Measurements from ENCODE around the gene RMDN2. TPM values are rescaled to one million over a fixed set of nuclear protein-coding genes. Genes with fewer than 3 reads are reported as not detected.

RMDN2 gene
- total and polyA plus RNA-seq, 10 of the 15 experiments (the other 5 are each of a cell fraction or from before 2014, with no cell fraction given) = 2.6 to 12.4 (median 9.2) TPM

- no peak for TF ChIP-seq ZNF592 (IDR thresholded peaks at IDR 0.05)
- no peak for TF ChIP-seq NFIC (IDR thresholded peaks at IDR 0.05; ENCODE audit: low read depth, low read length)
- TF ChIP-seq JUND (IDR thresholded peaks at IDR 0.05; ENCODE audit: low read depth, low read length) = no peak
- TF ChIP-seq, protein P1, sequence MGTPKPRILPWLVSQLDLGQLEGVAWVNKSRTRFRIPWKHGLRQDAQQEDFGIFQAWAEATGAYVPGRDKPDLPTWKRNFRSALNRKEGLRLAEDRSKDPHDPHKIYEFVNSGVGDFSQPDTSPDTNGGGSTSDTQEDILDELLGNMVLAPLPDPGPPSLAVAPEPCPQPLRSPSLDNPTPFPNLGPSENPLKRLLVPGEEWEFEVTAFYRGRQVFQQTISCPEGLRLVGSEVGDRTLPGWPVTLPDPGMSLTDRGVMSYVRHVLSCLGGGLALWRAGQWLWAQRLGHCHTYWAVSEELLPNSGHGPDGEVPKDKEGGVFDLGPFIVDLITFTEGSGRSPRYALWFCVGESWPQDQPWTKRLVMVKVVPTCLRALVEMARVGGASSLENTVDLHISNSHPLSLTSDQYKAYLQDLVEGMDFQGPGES (IDR thresholded peaks at IDR 0.05) = no peak
- no peak for TF ChIP-seq HDAC2 (IDR thresholded peaks at IDR 0.05)
- TF ChIP-seq PBX3 (IDR thresholded peaks at IDR 0.05; ENCODE audit: insufficient replicate concordance, low read depth, low read length) = no peak
- no peak for TF ChIP-seq MXI1 (IDR thresholded peaks at IDR 0.05; ENCODE audit: low read depth, low read length)
- TF ChIP-seq FOXK2 (IDR thresholded peaks at IDR 0.05) = no peak
Measured at GRCh38 chr2:37912056-37912455, 13.0 kb upstream of the RMDN2 start (continued).
